Stimulated activated CD4-positive, alpha-beta T cell treated with anti-CD3 and anti-CD28 coated beads, Interleukin-15, amount 100 ng/mL, for 48 hours (primary cell): Measurements from ENCODE around the gene SLC66A2.

ENCODE experiments used
- DNase-seq, 2 donors: peaks; one replicate each; pipeline ENCODE4 v3.0.0-alpha.2; 2020; ENCODE audit warnings: low read depth in 2 of 2

SLC66A2 gene

DNA sequence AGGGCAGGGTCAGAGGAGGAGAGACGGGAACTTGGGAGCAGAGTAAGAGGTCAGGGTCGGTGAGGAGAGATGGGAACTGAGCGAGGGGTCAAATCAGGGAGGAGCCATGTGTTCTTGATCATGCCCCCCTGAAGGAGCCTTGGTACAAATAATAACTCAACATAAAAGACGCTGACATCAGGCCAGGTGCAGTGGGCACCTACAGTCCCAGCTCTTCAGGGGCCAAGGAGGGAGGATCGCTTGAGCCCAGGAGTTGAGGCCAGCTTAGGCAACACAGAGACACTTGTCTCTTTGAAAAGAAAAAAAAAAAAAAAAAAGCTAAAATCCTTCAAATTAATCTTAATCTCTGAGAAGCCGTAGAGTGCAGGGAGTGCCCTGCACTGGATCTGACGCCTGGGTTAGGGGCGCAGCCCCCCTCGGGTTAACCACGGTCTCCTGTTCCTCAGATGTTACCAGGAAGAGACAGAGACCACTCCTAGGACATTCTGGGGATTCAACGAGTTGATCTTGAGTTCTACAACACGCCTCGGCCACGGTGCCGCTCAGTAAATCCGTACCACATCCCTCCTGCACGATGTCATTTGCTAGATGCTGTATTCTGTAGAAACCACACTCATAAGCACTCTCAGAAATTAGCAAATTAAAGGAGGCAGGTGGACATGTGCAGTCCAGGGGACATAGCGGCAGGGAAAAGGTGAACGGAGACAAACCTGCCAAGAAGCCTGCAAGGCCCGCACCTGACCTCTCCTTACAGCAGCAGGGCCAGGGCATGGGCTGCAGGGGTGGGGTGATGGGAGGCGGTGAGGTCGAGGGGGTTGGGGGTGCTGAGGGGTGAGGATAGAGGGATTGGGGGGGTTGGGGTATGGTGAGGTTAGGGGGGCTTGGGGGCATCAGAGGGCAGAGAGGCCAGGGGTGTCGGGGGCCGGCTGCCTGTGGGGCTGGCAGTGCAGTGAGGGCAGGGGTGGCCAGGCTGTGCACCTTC, 29.2 kb downstream of the SLC66A2 start:
- DNase-seq, result no peak

DNA sequence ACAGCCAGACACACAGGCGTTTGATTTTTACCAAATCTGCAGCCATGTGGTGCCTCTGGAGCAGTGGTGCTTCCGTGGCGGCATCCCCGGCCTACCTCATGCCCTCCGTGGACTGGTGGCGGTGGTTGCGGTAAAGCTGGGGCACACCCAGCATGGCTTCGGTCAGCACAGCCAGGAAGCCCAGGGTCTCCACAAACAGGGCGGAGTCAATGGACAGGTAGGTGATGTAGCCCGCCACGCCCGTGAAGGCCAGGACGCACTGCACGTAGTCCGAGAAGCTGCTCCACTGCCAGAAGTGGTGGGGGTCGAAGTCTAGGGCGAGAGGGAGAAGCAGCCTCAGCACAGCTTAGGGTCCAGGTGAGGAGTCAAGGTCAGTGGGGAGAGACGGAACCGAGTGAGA, 32.4 kb downstream of the SLC66A2 start:
- DNase-seq, result no peak

DNA sequence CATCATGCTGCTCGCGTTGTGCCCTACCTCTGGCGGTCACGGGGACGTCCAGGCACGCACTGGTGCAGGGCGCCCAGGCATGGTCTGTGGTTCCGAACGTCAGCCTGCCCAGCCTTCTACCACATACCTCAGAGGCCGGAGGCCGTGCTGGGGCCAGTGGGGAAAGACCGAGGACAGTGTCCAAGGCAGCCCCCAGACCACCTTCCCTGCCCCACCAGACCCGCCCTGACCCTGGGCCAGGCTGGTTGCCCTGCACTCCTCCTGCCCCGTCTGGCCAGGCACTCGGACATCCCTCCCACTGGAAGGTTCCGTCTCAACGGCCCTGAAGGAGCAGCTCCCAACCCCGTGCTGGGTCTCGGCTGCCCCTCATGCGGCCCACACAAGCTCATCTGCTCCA, 32.8 kb downstream of the SLC66A2 start:
- no peak for DNase-seq

DNA sequence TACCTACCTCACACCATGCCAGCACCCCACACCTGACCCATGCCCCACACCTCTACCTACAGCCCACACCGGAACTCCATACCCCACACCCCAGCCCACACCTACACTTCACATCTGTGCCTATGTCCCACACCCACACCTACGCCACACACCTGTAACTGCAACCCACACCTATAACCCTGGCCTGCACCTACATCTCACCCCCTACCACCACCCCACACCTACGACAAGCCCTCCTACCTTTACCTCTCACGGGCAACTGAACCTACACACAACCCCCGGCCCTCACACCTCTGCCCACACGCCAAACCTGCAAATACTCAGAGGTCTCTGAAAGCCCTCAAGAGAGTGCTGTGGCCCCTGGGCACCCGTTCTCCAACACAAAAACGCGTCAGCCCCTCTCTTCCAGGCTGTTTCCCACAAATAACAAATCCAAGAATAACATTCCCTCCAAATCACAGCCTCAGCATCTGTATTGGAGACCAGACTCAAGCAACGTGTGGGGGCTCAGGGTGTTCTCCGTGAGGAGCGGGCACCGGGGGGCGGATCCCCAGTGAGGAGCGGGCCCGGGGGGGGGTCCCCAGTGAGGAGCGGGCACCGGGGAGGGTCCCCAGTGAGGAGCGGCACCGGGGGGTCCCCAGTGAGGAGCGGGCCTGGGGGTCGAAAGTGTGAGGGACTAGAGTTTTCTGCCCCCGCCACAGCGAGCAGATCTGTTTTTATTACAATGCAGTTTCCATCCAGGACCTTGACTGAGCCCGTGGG, 33.4 kb downstream of the SLC66A2 start:
- DNase-seq, result no peak

DNA sequence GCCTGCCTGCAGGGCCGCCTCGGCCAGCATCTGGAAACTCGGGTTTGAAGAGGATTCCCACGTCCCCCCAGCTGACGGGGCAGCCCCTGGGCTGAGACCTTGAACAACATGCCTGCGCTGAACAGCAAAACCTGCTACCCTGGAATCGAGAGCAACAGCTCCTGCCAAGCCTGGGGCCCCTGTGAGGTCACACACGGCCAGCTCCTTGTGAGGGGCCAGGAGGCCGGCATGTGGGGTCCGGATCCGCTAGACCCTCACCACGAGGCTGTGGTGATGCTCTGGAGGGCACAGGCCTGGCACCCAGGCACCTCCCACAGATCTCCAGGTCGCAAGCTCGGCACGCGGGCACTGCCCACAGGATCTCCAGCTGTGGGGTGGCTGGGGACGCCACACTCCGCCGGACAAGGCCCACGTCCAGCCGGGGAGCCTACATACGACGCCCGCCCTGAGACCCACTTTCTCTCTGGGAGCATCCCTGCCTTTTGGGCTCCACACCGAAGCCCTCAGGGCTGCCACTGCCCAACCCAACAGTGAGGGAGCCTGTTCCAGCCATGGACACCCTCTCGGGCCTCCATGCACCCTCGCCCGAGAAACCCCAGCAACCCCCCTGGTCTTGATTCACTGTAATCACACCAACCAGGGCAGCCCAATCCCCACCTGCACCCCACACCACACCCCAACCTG, 34.1 kb downstream of the SLC66A2 start:
- no peak for DNase-seq

DNA sequence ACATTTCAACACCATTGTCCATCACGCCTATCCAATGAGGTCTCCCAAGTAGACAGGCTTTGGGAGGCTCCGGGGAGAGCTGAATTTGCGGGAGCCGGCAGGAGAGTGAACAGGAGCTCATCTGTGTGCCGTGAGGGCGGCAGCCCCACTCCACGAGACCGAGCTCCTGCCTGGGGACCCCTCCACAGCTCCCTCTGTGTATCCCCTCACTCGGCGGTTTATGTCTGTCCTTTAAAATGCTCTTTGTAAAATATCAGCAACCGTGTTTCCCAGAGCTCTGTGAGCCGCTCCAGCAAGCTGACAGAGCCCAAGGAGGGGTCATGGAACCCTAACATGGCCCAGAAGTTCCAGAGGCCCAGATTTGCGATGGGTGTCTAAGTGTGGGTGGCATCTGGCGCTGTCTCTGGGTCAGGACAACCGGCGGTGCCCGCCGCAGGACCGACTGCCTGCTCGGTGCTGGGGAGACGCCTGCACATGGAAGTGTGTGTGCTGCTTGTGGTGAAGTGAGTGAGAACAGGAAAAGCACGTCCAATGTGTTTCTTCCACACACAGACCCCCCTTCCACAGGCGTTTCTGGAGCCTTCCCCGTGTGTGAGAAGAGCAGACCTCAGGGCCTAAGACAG, 34.8 kb downstream of the SLC66A2 start:
- no peak for DNase-seq

DNA sequence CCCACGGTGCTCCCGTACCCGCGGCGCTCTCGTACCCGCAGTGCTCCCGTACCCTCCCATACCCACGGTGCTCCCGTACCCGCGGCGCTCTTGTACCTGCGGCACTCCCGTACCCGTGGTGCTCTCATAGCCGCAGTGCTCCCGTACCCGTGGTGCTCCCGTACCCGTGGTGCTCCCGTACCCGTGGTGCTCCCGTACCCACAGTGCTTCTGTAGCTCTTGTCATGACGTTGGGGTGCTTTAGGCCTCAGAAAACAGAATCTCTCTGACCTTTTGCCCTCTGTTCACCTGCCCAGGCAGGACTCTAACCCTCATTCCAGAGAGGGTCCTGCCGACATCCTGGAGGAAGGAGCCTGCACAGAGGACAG, 35.3 kb downstream of the SLC66A2 start:
- DNase-seq, result no peak

DNA sequence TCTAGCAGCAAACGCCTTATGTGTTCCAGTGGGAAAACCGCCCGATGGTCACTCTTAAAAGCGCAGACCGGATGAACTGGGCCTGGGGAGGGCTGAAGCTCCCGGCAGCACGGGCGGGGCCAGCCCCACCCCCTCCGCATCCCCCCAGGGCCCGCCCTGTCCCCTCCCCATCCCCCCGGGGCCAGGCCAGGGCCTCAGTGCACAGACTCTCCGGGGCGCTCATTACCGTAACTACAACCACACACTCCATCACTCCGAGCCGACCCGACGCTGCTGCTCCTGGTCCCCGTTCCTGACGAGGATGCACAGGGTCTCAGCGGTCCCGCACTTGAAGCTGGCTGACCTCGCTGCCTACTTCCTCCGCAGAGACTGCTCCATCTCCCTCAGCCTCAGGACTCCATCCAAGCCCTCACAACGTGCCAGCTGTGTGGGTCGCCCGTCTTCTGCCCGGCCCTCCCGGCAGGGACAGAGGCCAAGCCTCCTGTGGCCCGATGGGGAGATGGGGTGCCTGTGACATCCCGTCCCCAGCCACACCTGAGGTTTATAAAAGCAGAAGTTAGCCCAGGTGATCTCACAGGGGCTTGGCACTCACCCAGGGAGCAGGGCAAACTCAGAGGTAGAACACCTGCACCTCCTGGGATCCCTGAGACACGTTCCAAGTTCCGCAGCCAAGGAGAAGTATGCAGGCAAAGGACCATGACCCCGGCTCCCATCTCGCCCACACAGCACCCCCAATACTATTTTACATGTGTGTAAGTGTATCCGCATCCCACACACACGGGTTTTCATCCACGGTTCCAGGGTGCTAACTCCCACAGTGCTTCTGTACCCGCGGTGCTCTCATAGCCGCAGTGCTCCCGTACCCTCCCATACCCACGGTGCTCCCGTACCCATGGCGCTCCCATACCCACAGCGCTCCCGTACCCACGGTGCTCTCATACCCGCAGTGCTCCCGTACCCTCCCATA, 36.0 kb downstream of the SLC66A2 start:
- no peak for DNase-seq

DNA sequence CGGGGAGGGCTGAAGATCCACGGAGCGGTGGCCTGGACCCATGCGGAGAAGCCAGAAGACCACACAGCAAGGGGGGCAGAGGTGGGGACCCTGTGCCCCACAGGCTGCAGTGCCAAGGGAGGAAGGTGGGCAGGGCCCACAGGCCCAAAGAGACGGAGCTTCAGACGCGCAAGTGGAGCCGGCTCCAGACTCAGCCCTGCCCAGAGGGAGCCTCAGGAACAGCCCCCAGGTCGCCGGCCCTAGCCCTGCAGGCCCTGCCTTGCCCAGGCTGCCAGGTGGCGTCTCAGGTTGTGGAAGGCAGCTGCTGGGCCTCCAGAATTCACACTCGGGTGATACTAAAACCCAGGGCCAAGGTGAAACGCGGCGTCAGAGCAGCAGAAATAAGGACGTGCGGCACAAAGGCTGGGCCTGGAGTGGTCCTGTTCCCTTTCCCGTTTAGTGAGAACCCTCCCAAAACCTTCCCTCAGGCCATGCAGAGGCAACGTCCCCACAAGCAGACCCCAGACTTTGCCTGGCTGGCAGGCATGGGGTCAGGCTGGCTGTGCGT, 36.8 kb downstream of the SLC66A2 start:
- no peak for DNase-seq

DNA sequence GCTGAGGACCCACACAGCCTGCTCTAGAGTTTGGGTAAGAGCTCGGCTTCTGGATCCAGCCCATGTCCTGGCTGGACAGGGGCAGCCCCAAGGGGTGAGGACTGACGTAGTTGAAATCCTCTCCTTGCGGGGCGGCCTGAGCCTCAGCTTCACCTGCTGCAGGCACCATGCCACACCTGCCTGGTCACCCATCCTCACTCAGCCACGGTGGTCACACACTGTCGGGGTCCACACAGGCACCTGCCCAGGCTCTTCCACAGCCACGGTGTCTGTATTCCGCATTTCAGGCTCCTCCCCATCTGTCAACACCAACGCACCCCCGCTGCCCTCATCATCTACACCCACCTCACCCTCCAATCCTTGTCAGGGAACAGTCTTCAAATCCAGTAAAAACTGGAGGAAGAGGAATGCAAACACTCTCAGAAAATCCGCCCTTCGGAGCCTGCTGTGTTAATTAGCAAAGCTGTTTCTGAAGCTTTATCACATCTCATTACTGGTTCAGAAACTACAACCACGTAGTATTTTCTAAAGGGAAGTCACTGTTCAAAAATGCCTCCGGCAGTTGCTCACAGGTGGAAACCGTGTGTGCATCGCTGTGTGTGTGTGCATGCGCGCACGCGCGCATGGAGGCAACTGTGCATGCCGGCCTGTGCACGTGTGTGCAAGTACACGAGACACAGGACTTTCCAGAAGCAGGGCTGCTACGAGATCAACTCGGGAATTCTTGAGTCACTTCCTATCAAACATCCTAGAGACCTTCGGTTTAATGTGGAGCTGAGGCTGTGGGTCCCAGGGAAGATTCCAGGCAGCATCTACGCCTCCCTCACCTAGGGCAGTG, 38.2 kb downstream of the SLC66A2 start:
- DNase-seq, result no peak

DNA sequence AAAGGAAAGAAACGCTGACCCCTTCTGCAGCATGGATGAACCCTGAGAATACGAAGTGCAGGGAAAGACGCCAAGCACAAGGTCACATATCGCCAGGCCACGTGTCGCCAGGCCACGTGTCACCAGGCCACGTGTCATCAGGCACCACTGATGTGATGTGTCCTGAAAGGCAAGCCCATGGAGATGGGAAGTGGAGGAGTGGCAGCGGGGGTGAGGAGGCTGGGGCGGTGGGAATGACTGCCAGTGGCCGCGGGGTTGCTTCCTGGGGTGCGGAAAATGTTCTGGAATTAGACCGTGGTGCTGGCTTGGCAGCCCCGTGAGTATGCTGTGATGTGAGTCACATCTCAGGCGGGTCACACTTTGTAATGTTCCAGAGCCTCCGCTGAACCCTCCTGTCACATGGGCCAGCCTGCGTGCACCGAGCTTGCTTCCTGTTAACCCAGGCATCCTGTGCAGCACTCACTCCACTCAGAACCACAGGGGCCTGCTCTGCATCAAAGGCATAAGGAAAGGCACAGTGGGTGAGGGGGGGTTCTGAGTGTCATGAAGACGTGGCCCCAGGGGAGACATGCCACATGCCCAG, 39.0 kb downstream of the SLC66A2 start:
- peak; percentile 14 to 25 for DNase-seq

DNA sequence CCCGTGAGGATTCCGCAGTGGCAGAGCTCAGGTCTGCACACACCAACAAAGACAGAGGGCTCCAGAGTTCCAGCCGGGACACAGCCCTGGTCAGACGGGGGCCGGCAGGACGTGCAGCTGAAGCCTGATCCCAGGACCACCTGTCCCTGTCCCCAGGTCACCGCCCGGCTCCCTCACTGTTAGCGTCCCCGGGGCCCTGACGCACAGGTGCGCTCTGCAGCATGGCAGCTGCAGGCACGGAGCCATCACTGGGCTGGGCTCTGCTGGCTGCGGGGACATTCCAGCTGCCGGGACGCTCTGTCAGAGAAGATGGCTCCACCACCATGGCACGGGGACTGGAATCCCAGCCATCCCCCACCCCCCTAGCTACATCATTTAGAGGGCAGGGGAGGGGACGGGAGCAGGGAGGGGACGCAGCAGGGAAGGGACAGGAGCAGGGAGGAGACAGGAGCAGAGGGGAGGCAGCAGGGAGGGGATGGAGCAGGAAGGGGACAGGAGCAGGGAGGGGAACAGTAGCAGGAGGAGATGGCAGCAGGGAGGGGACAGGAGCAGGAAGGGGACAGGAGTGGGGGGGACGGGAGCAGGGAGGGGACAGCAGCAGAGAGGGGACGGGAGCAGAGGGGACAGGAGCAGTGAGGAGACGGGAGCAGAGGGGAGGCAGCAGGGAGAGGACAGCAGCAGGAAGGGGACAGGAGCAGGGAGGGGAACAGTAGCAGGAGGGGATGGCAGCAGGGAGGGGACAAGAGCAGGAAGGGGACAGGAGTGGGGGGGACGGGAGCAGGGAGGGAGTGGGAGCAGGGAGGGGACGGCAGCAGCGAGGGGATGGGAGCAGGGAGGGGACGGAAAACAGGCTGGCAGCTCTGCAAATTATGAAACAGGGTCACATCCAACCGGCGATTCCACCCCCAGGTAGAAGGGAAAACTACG, 39.8 kb downstream of the SLC66A2 start:
- DNase-seq, result no peak

DNA sequence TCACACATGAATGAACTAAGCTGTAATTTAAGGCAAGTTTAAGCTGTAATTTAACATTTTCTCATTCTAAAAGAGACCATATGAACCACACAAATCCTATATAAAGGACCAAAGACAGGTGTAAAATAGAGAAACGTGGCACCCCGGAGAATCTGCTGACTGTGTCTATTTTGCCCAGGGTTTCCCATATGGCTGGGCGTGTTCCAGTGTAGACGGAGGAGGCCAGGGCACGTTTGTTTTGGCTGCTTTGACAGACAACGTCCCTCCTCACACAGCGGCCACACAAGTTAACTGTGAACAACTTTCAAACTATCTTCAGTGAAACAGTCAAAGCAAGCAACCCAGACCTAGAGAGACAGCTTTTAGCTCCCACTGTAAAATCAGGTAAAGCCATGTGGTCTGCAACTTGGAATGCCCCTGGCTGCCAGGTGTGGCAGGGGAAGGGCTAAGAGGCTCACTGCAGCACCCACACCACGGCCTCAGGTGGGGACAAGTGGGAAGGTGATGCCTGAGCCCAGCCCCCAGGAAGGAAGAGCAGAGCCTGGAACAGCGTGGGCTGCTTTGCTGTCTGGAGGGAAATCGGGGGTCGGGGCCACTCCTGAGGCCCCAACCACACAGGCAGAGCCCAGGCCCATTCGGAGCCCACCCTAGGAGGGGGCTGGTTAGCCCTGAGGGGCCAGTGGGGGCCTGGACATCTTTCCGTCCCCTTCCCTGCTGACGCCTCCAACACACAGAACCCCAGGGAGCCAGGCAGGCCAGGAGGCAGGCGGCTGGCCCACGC, 40.7 kb downstream of the SLC66A2 start:
- no peak for DNase-seq

DNA sequence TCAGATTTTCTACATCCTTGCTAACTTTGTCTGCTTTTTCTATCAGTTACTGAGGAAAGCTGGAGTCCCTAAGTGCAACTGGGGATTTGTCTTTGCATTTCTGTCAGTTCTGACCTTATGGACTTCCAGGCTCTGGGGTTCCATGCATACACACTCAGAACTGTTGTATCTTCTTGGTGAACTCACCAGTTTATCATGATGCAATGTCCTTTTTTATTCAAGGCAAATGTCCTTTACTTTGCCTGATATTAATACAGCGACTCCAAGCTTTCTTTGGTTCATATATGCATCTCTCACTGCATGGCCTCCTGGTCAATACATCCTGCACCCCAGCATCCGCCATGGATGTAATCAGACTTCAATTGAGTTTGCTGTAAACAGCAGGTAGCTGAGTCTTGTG, 44.7 kb downstream of the SLC66A2 start:
- DNase-seq, result no peak

DNA sequence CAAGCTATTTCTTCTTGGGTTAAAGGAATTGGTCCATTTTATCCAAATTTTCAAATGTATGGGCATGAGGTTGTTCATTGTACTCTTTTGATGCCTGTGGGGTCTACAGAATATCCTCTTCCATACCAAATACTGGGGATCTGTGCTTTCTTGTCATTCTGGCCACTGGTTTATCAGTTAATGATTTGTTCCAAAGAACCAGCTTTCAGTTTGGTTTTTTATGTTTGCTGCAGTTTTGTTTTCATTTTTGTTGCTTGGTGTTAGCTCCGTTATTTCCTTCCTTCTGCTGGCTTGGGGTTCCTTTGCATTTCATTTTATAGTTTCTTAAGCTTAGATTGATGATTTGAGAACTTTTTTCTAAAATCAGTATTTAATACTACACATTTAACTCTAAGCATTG, 45.5 kb downstream of the SLC66A2 start:
- DNase-seq, result no peak

DNA sequence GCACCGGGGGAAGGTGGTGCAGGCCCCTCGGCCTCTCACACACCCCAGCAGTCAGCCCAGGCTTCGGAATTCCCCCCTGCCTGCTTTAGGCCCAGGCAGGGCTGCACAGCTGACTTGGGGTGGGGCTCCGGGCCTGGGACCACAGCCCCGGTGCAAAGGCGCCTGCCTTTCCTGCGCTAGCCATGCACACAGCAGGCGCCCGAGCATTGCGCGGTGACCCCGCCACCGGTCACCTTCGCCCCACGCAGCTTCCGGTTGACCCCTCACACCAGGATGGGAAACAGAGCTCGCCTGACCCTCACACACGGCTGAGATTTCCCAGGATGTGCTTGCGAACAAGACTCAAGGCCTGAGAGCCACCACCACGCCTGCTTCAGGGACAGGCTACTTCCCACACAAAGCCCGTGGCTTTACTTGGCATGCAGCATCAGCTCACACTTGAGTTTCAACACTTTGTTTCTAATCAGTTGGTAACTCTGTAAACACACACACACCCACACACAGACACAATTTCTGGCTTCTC, 46.0 kb downstream of the SLC66A2 start:
- DNase-seq, result no peak
